Measurements from ENCODE around the gene ISY1.

- no peak for TF ChIP-seq POLR2A (IDR thresholded peaks at IDR 0.05)
- TF ChIP-seq POLR2AphosphoS5 (IDR thresholded peaks at IDR 0.05; ENCODE audit: insufficient read depth in 1 of 2, low read depth in 1 of 2) = no peak
- TF ChIP-seq CTCF (IDR thresholded peaks at IDR 0.05) = no peak
These were observed 53.8 kb downstream of the ISY1 start for GRCh38 chr3:129106866-129107565.
